ENCODE data around the gene CYRIA. TPM values are rescaled to one million over a fixed set of nuclear protein-coding genes. Genes with fewer than 3 reads are reported as not detected.

CYRIA gene
- polyA plus RNA-seq, 1 of the 3 experiments (the other 2 are of a cell fraction) = 0.13 TPM

- CTCF ChIA-PET = interaction anchor here (1.3 kb wide), 1 partner anchor 83 kb away, joined by 3 read pairs; no protein-coding TSS in a partner anchor
- 35% methylated on average over 1 of the region's 1 CpG for WGBS (ENCODE audit: low lambda C conversion rate)
- Histone ChIP-seq H3K79me2 (ENCODE audit: insufficient read depth) (no peaks in the 10 kb centered on the region), H4K20me1 (ENCODE audit: insufficient read depth) (no peaks in the 10 kb centered on the region), H3K4me1 (ENCODE audit: control insufficient read depth in 1 of 2, insufficient read depth in 2 of 2, low read depth in 1 of 2, low read length in 1 of 2) (peaks cover 0 to 4% of the 10 kb centered on the region in 2 experiments; a peak in 1 of 4 replicates), H3K27ac (ENCODE audit: low read depth in 2 of 2, low read length in 1 of 2) (no peak overlapping the region), H3K9ac (no peak overlapping the region), H3K27me3 (ENCODE audit: insufficient read depth) (no peaks in the 10 kb centered on the region), H3K36me3 (replicated peaks in 1 of 2; ENCODE audit: control insufficient read depth in 1 of 2, insufficient read depth in 2 of 2, low read length in 1 of 2) (no peaks in the 10 kb centered on the region), H2AFZ (ENCODE audit: low read depth) (no peak overlapping the region; the same call in 1 of the 2 replicates), H3K4me3 (ENCODE audit: low read depth in 2 of 2, low read length in 1 of 2) (no peak overlapping the region; a peak in 1 of 4 replicates), H3K9me2 (no peaks in the 10 kb centered on the region), H3K4me2 (no peak overlapping the region), H3K9me3 (no peaks in the 10 kb centered on the region; the same call in 1 of the 2 replicates), H3F3A (replicated peaks; ENCODE audit: insufficient read depth) (no peaks in the 10 kb centered on the region)
- POLR2A ChIA-PET = no interaction called here
- no peak for DNase-seq
- no peak for TF ChIP-seq YY1 (IDR thresholded peaks at IDR 0.05; ENCODE audit: low read depth)
- TF ChIP-seq EZH2phosphoT487 (IDR thresholded peaks at IDR 0.05; ENCODE audit: borderline replicate concordance, low read depth) = no peak
- no peak for TF ChIP-seq RCOR1 (IDR thresholded peaks at IDR 0.05; ENCODE audit: low read length)
- TF ChIP-seq TAF1 (IDR thresholded peaks at IDR 0.05; ENCODE audit: borderline replicate concordance, low read depth, low read length) = no peak
- TF ChIP-seq FOXJ3 (CRISPR knock-in tag; IDR thresholded peaks at IDR 0.05) = no peak
- TF ChIP-seq POLR2AphosphoS5 (IDR thresholded peaks at IDR 0.05; ENCODE audit: low read depth, low read length) = no peak
- no peak for TF ChIP-seq RFX5 (IDR thresholded peaks at IDR 0.05; ENCODE audit: low read length)
- TF ChIP-seq, protein P1, sequence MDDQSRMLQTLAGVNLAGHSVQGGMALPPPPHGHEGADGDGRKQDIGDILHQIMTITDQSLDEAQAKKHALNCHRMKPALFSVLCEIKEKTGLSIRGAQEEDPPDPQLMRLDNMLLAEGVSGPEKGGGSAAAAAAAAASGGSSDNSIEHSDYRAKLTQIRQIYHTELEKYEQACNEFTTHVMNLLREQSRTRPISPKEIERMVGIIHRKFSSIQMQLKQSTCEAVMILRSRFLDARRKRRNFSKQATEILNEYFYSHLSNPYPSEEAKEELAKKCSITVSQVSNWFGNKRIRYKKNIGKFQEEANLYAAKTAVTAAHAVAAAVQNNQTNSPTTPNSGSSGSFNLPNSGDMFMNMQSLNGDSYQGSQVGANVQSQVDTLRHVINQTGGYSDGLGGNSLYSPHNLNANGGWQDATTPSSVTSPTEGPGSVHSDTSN (IDR thresholded peaks at IDR 0.05) = no peak
- TF ChIP-seq GATA2 (CRISPR knock-in tag; IDR thresholded peaks at IDR 0.05) = no peak
- TF ChIP-seq MEF2A (IDR thresholded peaks at IDR 0.05; ENCODE audit: borderline replicate concordance, low read depth) = no peak
- no peak for TF ChIP-seq CHD2 (IDR thresholded peaks at IDR 0.05; ENCODE audit: low read length, partially characterized antibody)
- TF ChIP-seq TEAD4 (IDR thresholded peaks at IDR 0.05; ENCODE audit: borderline replicate concordance, insufficient read depth) = no peak
These were observed 8.5 kb upstream of the CYRIA start for GRCh38 chr2:16674154-16674553.

DNA sequence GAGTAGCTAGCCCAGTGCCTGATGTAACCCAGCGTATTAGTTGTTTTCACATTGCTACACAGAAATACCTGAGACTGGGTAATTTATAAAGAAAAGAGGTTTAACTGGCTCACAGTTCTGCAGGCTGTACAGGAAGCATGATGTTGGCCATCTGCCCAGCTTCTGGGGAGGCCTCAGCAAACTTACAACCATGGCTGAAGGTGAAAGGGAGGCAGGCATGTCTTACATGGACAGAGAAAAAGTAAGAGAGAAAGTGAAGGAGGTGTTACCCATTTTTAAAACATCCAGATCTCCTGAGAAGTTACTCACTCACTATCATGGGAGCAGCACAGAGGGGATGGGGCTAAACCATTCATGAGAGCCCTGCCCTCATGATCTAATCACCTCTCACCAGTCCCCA lies 6.1 kb upstream of the CYRIA start:
- ChIA-PET CTCF (interaction anchor here (0.7 to 1.3 kb wide), 4 partner anchors 14 to 63 kb away, joined by 3 to 5 read pairs (median 4); no protein-coding TSS in a partner anchor), POLR2A (no interaction called here)
- Histone ChIP-seq H3K4me2 (no peak overlapping the region), H3K4me1 (ENCODE audit: control insufficient read depth in 1 of 2, insufficient read depth in 2 of 2, low read depth in 1 of 2, low read length in 1 of 2) (peaks cover 0 to 5% of the 10 kb centered on the region in 2 experiments; a peak in 2 of 4 replicates), H4K20me1 (ENCODE audit: insufficient read depth) (no peaks in the 10 kb centered on the region), H3K9me2 (no peaks in the 10 kb centered on the region), H3K79me2 (ENCODE audit: insufficient read depth) (no peaks in the 10 kb centered on the region), H3K9ac (no peak overlapping the region), H2AFZ (ENCODE audit: low read depth) (no peak overlapping the region), H3K27me3 (ENCODE audit: insufficient read depth) (no peaks in the 10 kb centered on the region), H3F3A (replicated peaks; ENCODE audit: insufficient read depth) (no peaks in the 10 kb centered on the region), H3K9me3 (no peaks in the 10 kb centered on the region), H3K27ac (ENCODE audit: low read depth in 2 of 2, low read length in 1 of 2) (no peak overlapping the region), H3K4me3 (ENCODE audit: low read depth in 2 of 2, low read length in 1 of 2) (no peak overlapping the region), H3K36me3 (replicated peaks in 1 of 2; ENCODE audit: control insufficient read depth in 1 of 2, insufficient read depth in 2 of 2, low read length in 1 of 2) (no peaks in the 10 kb centered on the region)
- DNase-seq = no peak
- TF ChIP-seq CTCF (IDR thresholded peaks at IDR 0.05) (no peak), GABPA (IDR thresholded peaks at IDR 0.05; ENCODE audit: low read depth) (no peak), TCF12 (IDR thresholded peaks at IDR 0.05) (no peak), POLR2AphosphoS5 (IDR thresholded peaks at IDR 0.05; ENCODE audit: low read depth, low read length) (no peak), RFX5 (IDR thresholded peaks at IDR 0.05; ENCODE audit: low read length) (no peak), MEF2A (IDR thresholded peaks at IDR 0.05; ENCODE audit: borderline replicate concordance, low read depth) (no peak), EZH2phosphoT487 (IDR thresholded peaks at IDR 0.05; ENCODE audit: borderline replicate concordance, low read depth) (no peak), NRF1 (IDR thresholded peaks at IDR 0.05; ENCODE audit: low read depth, low read length) (no peak), RAD21 (IDR thresholded peaks at IDR 0.05; ENCODE audit: low read length) (no peak), NFIC (IDR thresholded peaks at IDR 0.05; ENCODE audit: borderline replicate concordance) (no peak), SMC3 (IDR thresholded peaks at IDR 0.05; ENCODE audit: low read depth, low read length) (no peak), ELF1 (IDR thresholded peaks at IDR 0.05) (no peak), GATA2 (CRISPR knock-in tag; IDR thresholded peaks at IDR 0.05) (no peak), YY1 (IDR thresholded peaks at IDR 0.05; ENCODE audit: low read depth) (no peak), RXRA (IDR thresholded peaks at IDR 0.05; ENCODE audit: borderline replicate concordance, low read depth) (no peak), USF1 (IDR thresholded peaks at IDR 0.05; ENCODE audit: borderline replicate concordance, low read depth) (no peak)
- TF ChIP-seq, protein P2, sequence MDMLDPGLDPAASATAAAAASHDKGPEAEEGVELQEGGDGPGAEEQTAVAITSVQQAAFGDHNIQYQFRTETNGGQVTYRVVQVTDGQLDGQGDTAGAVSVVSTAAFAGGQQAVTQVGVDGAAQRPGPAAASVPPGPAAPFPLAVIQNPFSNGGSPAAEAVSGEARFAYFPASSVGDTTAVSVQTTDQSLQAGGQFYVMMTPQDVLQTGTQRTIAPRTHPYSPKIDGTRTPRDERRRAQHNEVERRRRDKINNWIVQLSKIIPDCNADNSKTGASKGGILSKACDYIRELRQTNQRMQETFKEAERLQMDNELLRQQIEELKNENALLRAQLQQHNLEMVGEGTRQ (IDR thresholded peaks at IDR 0.05; ENCODE audit: borderline replicate concordance, low read depth, low read length) = no peak
- WGBS (ENCODE audit: low lambda C conversion rate) = 60% methylated on average over 1 of the region's 1 CpG
